Measurements from ENCODE around the gene ZNF831.

GRCh38 chr20:59269411-59270025 is 105.9 kb downstream of the ZNF831 start:
- TF ChIP-seq CTCF (IDR thresholded peaks at IDR 0.05) = no peak
- no peak for TF ChIP-seq POLR2A (IDR thresholded peaks at IDR 0.05)
